Measurements from ENCODE around the gene NCAM1.

The NCAM1 gene

DNA sequence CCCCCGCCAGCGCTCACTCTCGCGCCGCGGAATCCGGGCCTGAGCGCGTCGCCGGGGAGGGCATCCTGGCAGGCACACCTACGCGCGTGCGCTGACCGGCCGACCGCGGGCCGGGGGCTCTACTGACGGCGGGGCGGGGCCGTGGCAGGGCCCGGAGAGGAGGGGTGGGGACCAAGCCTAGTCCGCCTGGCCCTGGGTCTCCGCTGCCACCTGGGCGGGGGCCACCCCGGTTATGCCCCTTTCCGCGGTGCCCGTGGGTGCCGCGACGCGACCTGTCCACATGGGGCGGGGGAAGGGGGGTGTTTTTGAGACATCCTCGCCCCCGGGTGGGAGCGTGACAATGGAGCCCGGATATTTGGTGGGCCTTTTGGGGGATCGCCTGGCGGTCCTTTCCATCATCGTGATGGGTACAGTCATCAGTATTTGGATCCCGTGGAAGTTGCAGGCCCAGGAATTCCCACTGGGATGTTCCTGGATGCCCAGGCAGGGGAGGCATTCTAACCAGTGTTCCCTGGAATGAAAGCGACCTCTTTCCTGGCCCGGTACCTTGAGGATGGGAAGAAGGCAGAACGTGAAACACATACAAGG lies 2.2 kb downstream of the NCAM1 start:
- Histone ChIP-seq H3K4me3 (ENCODE audit: low read depth in 1 of 2, low read length in 1 of 2) (no peak overlapping the region), H3K27me3 (peaks cover 99% of the 10 kb centered on the region), H3K4me1 (ENCODE audit: control insufficient read depth in 1 of 2, insufficient read depth in 1 of 2, low read depth in 1 of 2, low read length in 1 of 2) (peaks cover 0 to 18% of the 10 kb centered on the region in 2 experiments), H3K27ac (no peak overlapping the region), H3K9me3 (no peaks in the 10 kb centered on the region), H3K36me3 (no peaks in the 10 kb centered on the region)
- TF ChIP-seq, protein P1, sequence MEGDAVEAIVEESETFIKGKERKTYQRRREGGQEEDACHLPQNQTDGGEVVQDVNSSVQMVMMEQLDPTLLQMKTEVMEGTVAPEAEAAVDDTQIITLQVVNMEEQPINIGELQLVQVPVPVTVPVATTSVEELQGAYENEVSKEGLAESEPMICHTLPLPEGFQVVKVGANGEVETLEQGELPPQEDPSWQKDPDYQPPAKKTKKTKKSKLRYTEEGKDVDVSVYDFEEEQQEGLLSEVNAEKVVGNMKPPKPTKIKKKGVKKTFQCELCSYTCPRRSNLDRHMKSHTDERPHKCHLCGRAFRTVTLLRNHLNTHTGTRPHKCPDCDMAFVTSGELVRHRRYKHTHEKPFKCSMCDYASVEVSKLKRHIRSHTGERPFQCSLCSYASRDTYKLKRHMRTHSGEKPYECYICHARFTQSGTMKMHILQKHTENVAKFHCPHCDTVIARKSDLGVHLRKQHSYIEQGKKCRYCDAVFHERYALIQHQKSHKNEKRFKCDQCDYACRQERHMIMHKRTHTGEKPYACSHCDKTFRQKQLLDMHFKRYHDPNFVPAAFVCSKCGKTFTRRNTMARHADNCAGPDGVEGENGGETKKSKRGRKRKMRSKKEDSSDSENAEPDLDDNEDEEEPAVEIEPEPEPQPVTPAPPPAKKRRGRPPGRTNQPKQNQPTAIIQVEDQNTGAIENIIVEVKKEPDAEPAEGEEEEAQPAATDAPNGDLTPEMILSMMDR (IDR thresholded peaks at IDR 0.05), result no peak

DNA sequence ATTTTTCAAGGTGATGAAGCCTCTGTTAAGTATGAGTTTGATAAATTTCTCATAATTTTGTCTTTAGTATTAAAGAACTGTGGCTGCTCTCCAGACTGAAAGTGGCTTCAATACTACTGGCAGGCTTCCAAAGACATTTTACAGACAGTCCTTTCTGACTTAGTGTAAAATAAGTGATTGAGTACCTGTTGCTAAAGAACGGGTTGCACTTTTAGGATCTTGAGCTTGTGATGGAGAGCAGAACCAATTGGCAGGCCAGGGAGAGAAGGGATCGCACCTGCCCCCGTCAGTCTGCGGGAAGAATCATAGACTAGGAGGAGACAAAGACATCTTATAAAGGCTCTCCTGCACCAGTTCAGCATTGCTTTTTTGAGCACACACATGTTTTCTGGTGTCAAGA lies 4.4 kb downstream of the NCAM1 start:
- Histone ChIP-seq H3K4me1 (ENCODE audit: control insufficient read depth in 1 of 2, insufficient read depth in 1 of 2, low read depth in 1 of 2, low read length in 1 of 2) (peaks cover 0 to 18% of the 10 kb centered on the region in 2 experiments), H3K27me3 (peaks cover 98% of the 10 kb centered on the region), H3K9me3 (no peaks in the 10 kb centered on the region), H3K27ac (no peak overlapping the region), H3K4me3 (ENCODE audit: low read depth in 1 of 2, low read length in 1 of 2) (no peak overlapping the region), H3K36me3 (no peaks in the 10 kb centered on the region)
- TF ChIP-seq, protein P1 (IDR thresholded peaks at IDR 0.05), result no peak

DNA sequence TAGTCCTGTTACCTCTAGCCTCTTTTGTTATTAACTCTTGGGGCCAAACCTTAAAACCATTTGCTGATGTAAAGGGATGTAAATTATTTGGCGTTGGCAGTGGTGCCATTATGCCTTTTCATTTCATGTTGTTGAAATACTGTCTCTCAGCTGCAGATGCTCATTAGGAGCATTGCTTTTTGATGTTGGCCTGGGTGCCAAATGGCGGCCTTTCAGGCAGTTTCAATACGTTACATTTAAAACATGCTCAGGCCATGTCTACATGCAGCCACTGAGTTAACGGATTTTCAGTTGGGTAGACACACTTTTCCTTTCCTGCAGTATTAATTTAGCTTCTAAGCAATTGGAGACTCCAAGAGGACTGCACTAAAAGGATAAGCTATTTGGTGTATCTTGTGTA lies 5.3 kb downstream of the NCAM1 start:
- Histone ChIP-seq H3K27me3 (peaks cover 96% of the 10 kb centered on the region), H3K4me1 (ENCODE audit: control insufficient read depth in 1 of 2, insufficient read depth in 1 of 2, low read depth in 1 of 2, low read length in 1 of 2) (peaks cover 0 to 18% of the 10 kb centered on the region in 2 experiments), H3K4me3 (ENCODE audit: low read depth in 1 of 2, low read length in 1 of 2) (no peak overlapping the region), H3K9me3 (no peaks in the 10 kb centered on the region), H3K36me3 (no peaks in the 10 kb centered on the region), H3K27ac (no peak overlapping the region)
- TF ChIP-seq, protein P1 (IDR thresholded peaks at IDR 0.05), result no peak

DNA sequence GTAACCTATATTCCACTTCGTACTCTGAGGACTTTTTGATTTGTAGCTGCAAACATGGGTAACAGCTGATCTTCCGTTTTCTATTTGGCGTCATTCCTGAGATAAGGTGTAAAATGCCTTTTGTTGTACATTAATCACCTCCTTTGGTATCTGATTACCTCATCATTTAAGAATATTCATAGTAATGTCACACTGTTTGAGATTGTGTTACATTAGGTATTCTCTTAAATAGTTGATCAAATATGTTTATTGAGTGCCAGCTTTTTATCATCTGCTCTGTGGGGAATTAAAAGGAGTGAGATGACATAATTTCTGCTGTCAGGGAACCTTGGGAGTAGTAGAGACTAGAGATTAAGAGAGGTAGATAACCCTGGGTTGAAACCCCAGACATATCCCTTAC lies 5.9 kb downstream of the NCAM1 start:
- TF ChIP-seq, protein P1 (IDR thresholded peaks at IDR 0.05), result no peak
- no peaks in the 10 kb centered on the region for H3K9me3 ChIP-seq
- H3K36me3 ChIP-seq, result no peaks in the 10 kb centered on the region
- H3K27ac ChIP-seq, result no peak overlapping the region
- peaks cover 0 to 13% of the 10 kb centered on the region in 2 experiments for H3K4me1 ChIP-seq (ENCODE audit: control insufficient read depth in 1 of 2, insufficient read depth in 1 of 2, low read depth in 1 of 2, low read length in 1 of 2)
- H3K27me3 ChIP-seq, result peaks cover 91% of the 10 kb centered on the region
- H3K4me3 ChIP-seq (ENCODE audit: low read depth in 1 of 2, low read length in 1 of 2), result no peak overlapping the region

DNA sequence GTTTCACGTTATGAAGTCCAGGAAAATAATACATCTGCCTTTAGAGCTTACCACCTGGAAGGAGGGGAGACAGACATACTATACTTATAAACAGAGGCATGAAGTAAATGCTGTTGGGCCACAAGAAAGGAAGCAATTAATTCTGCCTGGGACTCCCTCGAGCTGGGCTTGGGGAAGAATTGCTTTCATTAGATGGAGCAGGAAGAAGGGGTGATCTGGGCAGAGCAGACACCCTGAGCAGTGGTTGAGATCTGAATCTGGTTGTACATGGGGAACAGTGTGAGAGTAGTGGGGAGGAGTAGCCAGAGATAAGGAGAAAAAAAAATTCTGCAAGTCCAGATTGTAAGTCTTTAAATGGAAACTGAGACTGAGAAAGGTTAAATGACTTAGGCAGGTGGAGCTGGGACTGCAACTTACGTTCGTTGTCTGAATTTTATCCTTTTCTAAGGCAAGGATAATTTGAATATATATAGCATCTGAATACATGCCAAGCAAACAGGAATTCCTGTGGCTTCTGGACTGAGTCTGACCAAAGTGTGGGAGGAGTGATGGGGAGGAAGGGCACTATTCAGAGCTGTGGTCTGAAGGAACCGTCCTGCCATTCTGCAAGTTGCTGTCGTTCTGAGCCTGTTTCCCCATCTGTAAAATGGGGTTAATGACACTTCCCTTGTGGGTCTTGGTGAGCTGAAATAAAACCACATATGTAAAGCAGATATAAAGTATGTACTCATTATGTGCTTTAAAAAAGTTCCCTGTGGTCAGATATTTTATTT lies 7.9 kb downstream of the NCAM1 start:
- Histone ChIP-seq H3K4me3 (ENCODE audit: low read depth in 1 of 2, low read length in 1 of 2) (no peak overlapping the region), H3K27ac (no peak overlapping the region), H3K4me1 (ENCODE audit: control insufficient read depth in 1 of 2, insufficient read depth in 1 of 2, low read depth in 1 of 2, low read length in 1 of 2) (no peaks in the 10 kb centered on the region), H3K9me3 (no peaks in the 10 kb centered on the region), H3K27me3 (peaks cover 71% of the 10 kb centered on the region), H3K36me3 (no peaks in the 10 kb centered on the region)
- TF ChIP-seq, protein P1 (IDR thresholded peaks at IDR 0.05), result no peak
